HPDE6-E6E7 (cell line): ENCODE data around the gene SLC6A3.
A peak's percentile ranks its signal among the peaks of the same experiment; 100 is the strongest.

Experiments
- DNase-seq: peaks from one replicate; pipeline ENCODE4 v3.0.0; 2011; ENCODE audit warnings: missing footprints; ENCODE audit errors: extremely low spot score

Gene SLC6A3

GRCh38 chr5:1445313-1445688, at the start of gene SLC6A3:
TSS of gene SLC6A3 (minus strand) at chr5:1445440. CDS start at chr5:1443197, 2,243 bp downstream.
- DNase-seq: no peak

- DNase-seq: no peak
Observed at GRCh38 chr5:1493941-1494340, 48.7 kb upstream of the SLC6A3 start.

- no peak for DNase-seq
Observed at GRCh38 chr5:1493413-1493812, 48.2 kb upstream of the SLC6A3 start.

GRCh38 chr5:1492757-1493156, 47.5 kb upstream of the SLC6A3 start:
- DNase-seq: no peak

GRCh38 chr5:1490376-1490775, 45.1 kb upstream of the SLC6A3 start:
- DNase-seq: no peak

GRCh38 chr5:1489754-1490153, 44.5 kb upstream of the SLC6A3 start:
- no peak for DNase-seq

GRCh38 chr5:1488882-1489680, 43.8 kb upstream of the SLC6A3 start:
- DNase-seq: peak; percentile 33

- DNase-seq: no peak
Observed at GRCh38 chr5:1487079-1487764, 42.0 kb upstream of the SLC6A3 start.

- DNase-seq: no peak
Observed at GRCh38 chr5:1486271-1486670, 41.0 kb upstream of the SLC6A3 start.

- DNase-seq: no peak
Observed at GRCh38 chr5:1485579-1486118, 40.4 kb upstream of the SLC6A3 start.

- DNase-seq: no peak
Observed at GRCh38 chr5:1484730-1485578, 39.7 kb upstream of the SLC6A3 start.

- no peak for DNase-seq
Observed at GRCh38 chr5:1483856-1484729, 38.9 kb upstream of the SLC6A3 start.

- DNase-seq: no peak
Observed at GRCh38 chr5:1483064-1483463, 37.8 kb upstream of the SLC6A3 start.

GRCh38 chr5:1481959-1482331, 36.7 kb upstream of the SLC6A3 start:
- DNase-seq: no peak

GRCh38 chr5:1481266-1481958, 36.2 kb upstream of the SLC6A3 start:
- DNase-seq: no peak

- no peak for DNase-seq
Observed at GRCh38 chr5:1480806-1481205, 35.6 kb upstream of the SLC6A3 start.

- DNase-seq: no peak
Observed at GRCh38 chr5:1480217-1480616, 35.0 kb upstream of the SLC6A3 start.

GRCh38 chr5:1479581-1480188, 34.4 kb upstream of the SLC6A3 start:
- no peak for DNase-seq

- DNase-seq: no peak
Observed at GRCh38 chr5:1479066-1479465, 33.8 kb upstream of the SLC6A3 start.
